ENCODE results near the gene ASB16.

ASB16 gene

GRCh38 chr17:44192750-44193149 lies 22.2 kb downstream of the ASB16 start:
- no peak for TF ChIP-seq CTCF (IDR thresholded peaks at IDR 0.05; ENCODE audit: insufficient read depth, missing control alignments)
- DNase-seq (ENCODE audit: insufficient read length, low spot score) (no peak), FAIRE-seq (no peak)

GRCh38 chr17:44193326-44194084 lies 23.0 kb downstream of the ASB16 start:
- FAIRE-seq: no peak
- no peak for TF ChIP-seq CTCF (IDR thresholded peaks at IDR 0.05; ENCODE audit: insufficient read depth, missing control alignments)
- no peak for DNase-seq (ENCODE audit: insufficient read length, low spot score)

GRCh38 chr17:44197107-44197506 lies 26.6 kb downstream of the ASB16 start:
- FAIRE-seq (no peak), DNase-seq (ENCODE audit: insufficient read length, low spot score) (no peak)
- no peak for TF ChIP-seq CTCF (IDR thresholded peaks at IDR 0.05; ENCODE audit: insufficient read depth, missing control alignments)

- no peak for DNase-seq (ENCODE audit: insufficient read length, low spot score)
- FAIRE-seq: no peak
- no peak for TF ChIP-seq CTCF (IDR thresholded peaks at IDR 0.05; ENCODE audit: insufficient read depth, missing control alignments)
Measured at GRCh38 chr17:44197980-44198720, 27.6 kb downstream of the ASB16 start.

- DNase-seq (ENCODE audit: insufficient read length, low spot score): peak; percentile 87
- no peak for TF ChIP-seq CTCF (IDR thresholded peaks at IDR 0.05; ENCODE audit: insufficient read depth, missing control alignments)
- FAIRE-seq: no peak
Measured at GRCh38 chr17:44198721-44199552, 28.4 kb downstream of the ASB16 start.

GRCh38 chr17:44199553-44200477 lies 29.3 kb downstream of the ASB16 start, which contains the start of gene ATXN7L3:
Gene ATXN7L3, minus strand, starts transcription at chr17:44199884. Its CDS starts 1,814 bp downstream, at chr17:44198070.
- TF ChIP-seq CTCF (IDR thresholded peaks at IDR 0.05; ENCODE audit: insufficient read depth, missing control alignments): no peak
- FAIRE-seq (no peak), DNase-seq (ENCODE audit: insufficient read length, low spot score) (peak; percentile 99)

Measured in D721Med (cell line).